Medulla oblongata (tissue), 1 donor: ENCODE measurements around the gene NRN1.
"Not testable (repeated sequence)": the region's sequence is repeated elsewhere in the genome, so short reads cannot be mapped to it uniquely, and the experiment has no call there.

ENCODE experiments used
- DNase-seq: peaks from one replicate; pipeline ENCODE4 v3.0.0-alpha.2; 2015; ENCODE audit errors: extremely low spot score

The NRN1 gene, protein sequence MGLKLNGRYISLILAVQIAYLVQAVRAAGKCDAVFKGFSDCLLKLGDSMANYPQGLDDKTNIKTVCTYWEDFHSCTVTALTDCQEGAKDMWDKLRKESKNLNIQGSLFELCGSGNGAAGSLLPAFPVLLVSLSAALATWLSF

GRCh38 chr6:6006428-6007365, at the start of gene NRN1:
NRN1 (minus strand) TSS chr6:6006925; CDS start chr6:6006749, 176 bp downstream.
- no peak for DNase-seq

DNA sequence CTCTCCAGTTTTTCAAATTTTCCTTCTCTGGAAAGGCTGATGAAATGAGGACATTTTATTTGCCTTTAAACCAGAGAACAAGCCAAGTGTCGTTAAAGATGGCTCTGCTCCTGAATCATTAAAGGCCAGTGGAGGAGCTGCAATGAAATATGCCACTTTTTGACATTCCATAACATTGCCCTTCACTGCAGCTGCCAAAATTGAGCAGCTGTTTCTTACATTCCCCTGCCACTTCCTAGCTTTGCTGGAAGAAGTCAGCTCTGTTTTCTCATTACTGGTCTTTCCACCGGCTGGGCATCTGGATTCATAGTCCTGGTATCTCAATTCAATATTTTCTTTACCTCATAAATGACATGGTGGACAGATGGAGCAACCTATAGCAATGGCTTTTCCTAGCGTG, 45.5 kb upstream of the NRN1 start:
- DNase-seq, result no peak

DNA sequence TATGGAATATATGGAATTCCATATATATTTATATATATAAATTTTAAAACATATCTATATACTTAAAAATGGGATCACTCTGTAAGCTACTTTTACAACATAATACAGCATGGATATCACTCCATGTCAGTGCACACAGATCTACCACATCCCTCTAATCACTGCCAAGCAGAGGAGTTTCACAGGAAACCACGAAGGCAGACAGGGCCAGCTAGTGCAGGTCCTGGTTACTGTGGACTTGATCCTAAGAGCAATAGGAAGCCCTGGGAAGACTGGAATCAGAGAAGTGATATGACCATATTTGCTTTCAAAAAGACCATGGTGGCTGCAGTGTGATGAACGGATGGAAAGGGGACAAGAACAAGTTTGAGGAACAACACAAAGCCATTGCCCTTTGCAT, 40.0 kb upstream of the NRN1 start:
- DNase-seq, result no peak

- no peak for DNase-seq
Observed at GRCh38 chr6:6039946-6040509, 33.3 kb upstream of the NRN1 start.

DNA sequence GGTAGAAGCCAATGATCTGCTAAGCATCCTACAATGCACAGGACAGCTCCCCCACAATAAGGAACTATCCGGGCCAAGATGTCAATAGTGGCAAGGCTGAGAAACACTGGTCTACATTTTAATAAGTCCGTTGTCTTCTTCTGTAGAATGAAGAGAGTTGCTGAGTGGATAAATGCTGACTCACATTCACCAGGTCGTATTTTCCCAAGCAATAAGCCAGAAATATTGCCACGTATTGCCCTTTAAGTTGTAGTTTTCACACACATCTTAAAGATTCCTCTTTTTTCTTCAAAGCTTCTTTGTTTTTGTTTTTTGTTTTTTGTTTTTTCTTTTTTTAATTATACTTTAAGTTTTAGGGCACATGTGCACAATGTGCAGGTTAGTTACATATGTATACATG, 30.5 kb upstream of the NRN1 start:
- DNase-seq, result no peak

GRCh38 chr6:6033858-6034257, 27.1 kb upstream of the NRN1 start:
- no peak for DNase-seq

DNA sequence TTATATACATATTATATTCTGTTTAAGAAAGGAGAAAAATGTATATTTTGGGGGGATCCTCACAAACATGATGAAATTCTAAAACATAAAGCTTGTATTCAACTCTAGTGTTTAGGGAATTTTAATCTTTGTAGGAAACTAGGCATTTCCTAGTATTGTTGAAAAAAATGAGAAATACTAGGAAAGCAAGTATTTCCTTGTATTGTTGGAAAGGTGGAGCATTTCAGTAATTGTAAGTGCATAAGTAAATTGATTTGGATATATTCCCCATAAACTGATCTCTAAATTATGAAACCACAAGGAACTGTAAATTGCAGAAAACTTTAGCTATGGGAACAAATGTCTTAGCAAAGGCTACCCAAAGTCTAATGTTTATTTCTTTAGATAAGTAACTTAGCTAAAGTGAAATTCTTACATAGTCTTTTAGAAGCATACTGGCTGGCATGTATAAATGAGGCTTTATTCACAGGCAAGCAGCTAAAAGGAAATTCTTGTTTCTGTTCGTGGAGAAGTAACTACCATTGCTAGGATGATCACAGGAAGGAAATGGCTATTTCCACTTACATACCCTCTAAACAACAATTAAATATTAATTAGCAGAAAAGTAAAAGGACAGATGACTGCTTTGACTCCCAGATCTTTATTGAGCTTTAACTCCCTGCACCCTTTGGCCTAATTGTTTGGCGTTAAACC, 19.9 kb upstream of the NRN1 start:
- no peak for DNase-seq

- DNase-seq, result no peak
Observed at GRCh38 chr6:6025736-6026135, 19.0 kb upstream of the NRN1 start.

DNA sequence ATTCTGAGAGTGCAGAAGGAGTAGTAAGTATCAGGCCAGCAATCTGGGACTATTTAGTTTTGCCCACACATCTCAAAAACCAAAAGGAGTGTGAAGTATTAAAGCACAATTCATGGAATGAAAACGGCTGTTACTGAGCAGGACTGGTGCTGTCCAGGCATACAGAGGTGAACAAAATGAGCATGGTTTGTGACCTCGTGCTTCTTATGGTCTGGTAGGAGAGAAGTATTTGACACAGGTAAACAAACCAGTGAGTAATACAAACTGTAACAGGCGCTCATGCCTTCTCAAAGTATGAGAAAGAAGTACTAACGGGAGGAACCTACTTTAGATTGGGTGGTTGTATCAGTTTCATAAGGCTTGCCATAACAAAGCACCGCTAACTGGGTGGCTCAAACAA, 17.5 kb upstream of the NRN1 start:
- no peak for DNase-seq

DNA sequence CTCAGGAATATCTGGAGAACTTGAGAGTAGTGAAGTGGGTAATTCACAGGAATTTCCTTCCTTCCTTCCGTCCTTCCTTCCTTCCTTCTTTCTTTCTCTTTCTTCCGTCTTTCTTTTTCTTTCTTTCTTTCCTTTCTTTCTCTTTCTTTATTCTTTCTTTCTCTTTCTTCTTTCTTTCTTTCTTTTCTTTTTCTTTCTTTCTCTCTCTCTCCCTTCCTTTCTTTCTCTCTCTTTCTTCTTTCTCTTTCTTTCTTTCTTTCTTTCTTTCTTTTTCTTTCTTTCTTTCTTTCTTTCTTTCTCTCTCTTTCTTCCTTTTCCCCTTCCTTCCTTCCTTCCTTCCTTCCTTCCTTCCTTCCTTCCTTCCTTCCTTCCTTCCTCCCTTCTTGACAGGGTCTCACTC, 16.1 kb upstream of the NRN1 start:
- DNase-seq, result not testable (repeated sequence)

GRCh38 chr6:6008648-6009421, 2.1 kb upstream of the NRN1 start:
- no peak for DNase-seq

DNA sequence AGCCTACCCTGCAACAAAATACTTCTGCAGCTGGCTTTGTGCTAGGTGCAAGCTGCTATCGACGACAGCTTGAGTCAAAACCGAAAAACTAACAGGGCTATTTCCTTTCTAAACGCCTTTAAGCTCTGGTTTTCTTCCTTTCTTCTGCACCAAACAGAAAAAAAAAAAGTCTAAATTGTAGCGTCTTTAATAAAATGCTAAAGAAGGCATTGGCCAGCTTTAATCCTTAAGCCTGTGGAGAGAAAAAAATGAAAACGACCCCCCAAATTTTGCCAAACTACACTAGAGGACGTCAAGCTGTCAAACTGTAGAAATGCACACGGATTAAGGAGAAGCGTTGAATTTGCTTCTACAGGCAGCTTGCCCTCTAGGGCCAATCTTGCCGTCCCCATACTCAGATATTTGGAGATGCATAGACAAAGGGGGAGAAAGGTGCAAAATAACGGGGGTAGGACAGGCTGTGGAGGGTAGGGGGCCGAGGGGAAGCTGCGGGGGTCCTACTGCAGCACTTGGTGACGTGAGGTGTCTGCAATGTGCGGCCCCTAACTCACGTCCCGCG, 1.4 kb upstream of the NRN1 start:
- no peak for DNase-seq

- no peak for DNase-seq
Observed at GRCh38 chr6:6007366-6008088, 802 bp upstream of the NRN1 start.

DNA sequence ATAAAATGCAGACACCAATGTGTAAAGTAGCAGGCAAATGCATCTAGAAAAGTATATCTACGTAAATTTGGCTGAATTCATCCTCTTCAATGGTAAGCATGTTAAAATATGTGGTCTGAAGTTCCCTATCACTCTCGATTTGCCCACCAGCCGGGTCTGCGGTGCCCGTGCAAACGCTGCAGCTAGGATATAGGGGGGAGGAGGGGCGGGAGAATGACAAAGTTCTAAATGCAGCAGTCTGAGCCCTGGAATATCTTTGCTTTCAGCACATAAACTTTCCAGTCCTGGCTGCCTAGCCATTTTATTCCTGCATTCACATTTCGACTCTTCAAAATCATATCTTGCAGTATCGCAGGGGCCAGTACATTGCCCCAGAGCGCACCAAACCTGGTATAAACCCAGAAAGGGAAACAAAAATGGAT, 708 bp downstream of the NRN1 start:
- no peak for DNase-seq

GRCh38 chr6:6005051-6006005, 1.4 kb downstream of the NRN1 start:
- no peak for DNase-seq

- DNase-seq, result no peak
Observed at GRCh38 chr6:6004390-6004995, 2.2 kb downstream of the NRN1 start.

GRCh38 chr6:6003621-6004366, 2.9 kb downstream of the NRN1 start:
- DNase-seq, result no peak
